GM19239 (cell line): ENCODE results near the gene EIF3D.
A peak's percentile ranks its signal among the peaks of the same experiment; 100 is the strongest.

ENCODE experiments used
- DNase-seq: peaks from one replicate; pipeline ENCODE4 v3.0.0; 2011; ENCODE audit warnings: low spot score; ENCODE audit not compliant: insufficient read length
- FAIRE-seq: peaks from 2 replicates; lab custom pipeline; 2011; peaks lifted over from hg19 to GRCh38; lab: Jason Lieb, UNC

The EIF3D gene

GRCh38 chr22:36528795-36529751 lies at the start of gene EIF3D:
Gene EIF3D, minus strand, starts transcription at chr22:36529166. Its CDS starts 3,045 bp downstream, at chr22:36526121.
- FAIRE-seq: peak; percentile 93

GRCh38 chr22:36578619-36579018 lies 49.7 kb upstream of the EIF3D start:
- DNase-seq (no peak), FAIRE-seq (no peak)

More at GRCh38 chr22:36528795-36529751, at the start of gene EIF3D:
- DNase-seq: peak; percentile 84

- no peak for DNase-seq
- no peak for FAIRE-seq
These were observed 48.1 kb upstream of the EIF3D start for GRCh38 chr22:36577019-36577418.

- DNase-seq (no peak), FAIRE-seq (no peak)
These were observed 45.8 kb upstream of the EIF3D start for GRCh38 chr22:36574728-36575127.

- no peak for FAIRE-seq
- DNase-seq: no peak
These were observed 44.9 kb upstream of the EIF3D start for GRCh38 chr22:36573815-36574363.

- no peak for DNase-seq
- no peak for FAIRE-seq
These were observed 43.0 kb upstream of the EIF3D start for GRCh38 chr22:36571991-36572390.

GRCh38 chr22:36569999-36570398 lies 41.0 kb upstream of the EIF3D start:
- DNase-seq (no peak), FAIRE-seq (no peak)

GRCh38 chr22:36568846-36569245 lies 39.9 kb upstream of the EIF3D start:
- no peak for FAIRE-seq
- no peak for DNase-seq

- DNase-seq (no peak), FAIRE-seq (no peak)
These were observed 37.8 kb upstream of the EIF3D start for GRCh38 chr22:36566720-36567119.

- FAIRE-seq (no peak), DNase-seq (no peak)
These were observed 36.7 kb upstream of the EIF3D start for GRCh38 chr22:36565686-36566085.

GRCh38 chr22:36565159-36565507 lies 36.2 kb upstream of the EIF3D start:
- FAIRE-seq (no peak), DNase-seq (no peak)

GRCh38 chr22:36564422-36565158 lies 35.6 kb upstream of the EIF3D start:
- no peak for DNase-seq
- FAIRE-seq: no peak

GRCh38 chr22:36563898-36564297 lies 34.9 kb upstream of the EIF3D start:
- DNase-seq (no peak), FAIRE-seq (no peak)

- no peak for DNase-seq
- FAIRE-seq: no peak
These were observed 34.5 kb upstream of the EIF3D start for GRCh38 chr22:36563444-36563843.

GRCh38 chr22:36563001-36563400 lies 34.0 kb upstream of the EIF3D start:
- no peak for DNase-seq
- no peak for FAIRE-seq

- FAIRE-seq: no peak
- no peak for DNase-seq
These were observed 33.4 kb upstream of the EIF3D start for GRCh38 chr22:36562261-36562835.

GRCh38 chr22:36561291-36561811 lies 32.4 kb upstream of the EIF3D start:
- DNase-seq (no peak), FAIRE-seq (no peak)

- no peak for DNase-seq
- FAIRE-seq: no peak
These were observed 31.0 kb upstream of the EIF3D start for GRCh38 chr22:36560001-36560400.

- DNase-seq (no peak), FAIRE-seq (no peak)
These were observed 25.1 kb upstream of the EIF3D start for GRCh38 chr22:36554098-36554497.

GRCh38 chr22:36552289-36552688 lies 23.3 kb upstream of the EIF3D start:
- FAIRE-seq (peak; percentile 42), DNase-seq (no peak)
